Nephron progenitor cell (in vitro differentiated cells): ENCODE data around the gene P4HA3.

Source experiments
- DNase-seq: peaks from one replicate; pipeline ENCODE4 v3.0.0; 2021
- H3K27ac Mint-ChIP-seq: 2 replicates; pipeline ENCODE4 v1.8.0; 2021; ENCODE audit warnings: mild to moderate bottlenecking, moderate library complexity, mixed read lengths
- H3K27me3 Mint-ChIP-seq: 2 replicates; pipeline ENCODE4 v1.8.0; 2021; ENCODE audit warnings: mild to moderate bottlenecking, low read depth, mixed read lengths; ENCODE audit not compliant: poor library complexity
- H3K36me3 Mint-ChIP-seq: 2 replicates; pipeline ENCODE4 v1.8.0; 2021; ENCODE audit warnings: low read depth, mixed read lengths
- H3K4me1 Mint-ChIP-seq: 2 replicates; pipeline ENCODE4 v1.8.0; 2021; ENCODE audit warnings: mixed read lengths
- H3K4me3 Mint-ChIP-seq: 2 replicates; pipeline ENCODE4 v1.8.0; 2021; ENCODE audit warnings: mild to moderate bottlenecking, moderate library complexity, mixed read lengths
- H3K9me3 Mint-ChIP-seq: 2 replicates; pipeline ENCODE4 v1.8.0; 2021; ENCODE audit warnings: mild to moderate bottlenecking, moderate library complexity, mixed read lengths
- CTCF ChIP-seq: fragments of 200-600 bp; sonication (generic); IDR thresholded peaks from 2 replicates; pipeline ENCODE4 v1.5.0; 2021; ENCODE audit warnings: antibody characterized with exemption

The P4HA3 gene

GRCh38 chr11:74269161-74269811, 42.2 kb downstream of the P4HA3 start:
- H3K27me3 Mint-ChIP-seq = peaks cover 15% of the 10 kb centered on the region
- H3K4me3 Mint-ChIP-seq = no peak overlapping the region
- no peak for DNase-seq
- H3K27ac Mint-ChIP-seq = no peak overlapping the region
- no peaks in the 10 kb centered on the region for H3K9me3 Mint-ChIP-seq
- no peaks in the 10 kb centered on the region for H3K36me3 Mint-ChIP-seq
- peaks cover 11% of the 10 kb centered on the region for H3K4me1 Mint-ChIP-seq
- no peak for TF ChIP-seq CTCF

- DNase-seq = no peak
- Mint-ChIP-seq H3K4me1 (peaks cover 11% of the 10 kb centered on the region), H3K27ac (no peak overlapping the region), H3K27me3 (peaks cover 15% of the 10 kb centered on the region), H3K4me3 (no peak overlapping the region), H3K9me3 (no peaks in the 10 kb centered on the region), H3K36me3 (no peaks in the 10 kb centered on the region)
- TF ChIP-seq CTCF = no peak
These were observed 43.0 kb downstream of the P4HA3 start for GRCh38 chr11:74268456-74268855.

GRCh38 chr11:74267014-74267413, 44.4 kb downstream of the P4HA3 start:
- peaks cover 20% of the 10 kb centered on the region for H3K27me3 Mint-ChIP-seq
- peaks cover 11% of the 10 kb centered on the region for H3K4me1 Mint-ChIP-seq
- no peaks in the 10 kb centered on the region for H3K9me3 Mint-ChIP-seq
- peak; percentile 12 for DNase-seq
- H3K27ac Mint-ChIP-seq = no peak overlapping the region
- no peaks in the 10 kb centered on the region for H3K36me3 Mint-ChIP-seq
- no peak overlapping the region for H3K4me3 Mint-ChIP-seq
- no peak for TF ChIP-seq CTCF

- peaks cover 18% of the 10 kb centered on the region for H3K27me3 Mint-ChIP-seq
- no peak for TF ChIP-seq CTCF
- no peaks in the 10 kb centered on the region for H3K36me3 Mint-ChIP-seq
- H3K4me3 Mint-ChIP-seq = no peak overlapping the region
- DNase-seq = no peak
- H3K9me3 Mint-ChIP-seq = no peaks in the 10 kb centered on the region
- peaks cover 11% of the 10 kb centered on the region for H3K4me1 Mint-ChIP-seq
- no peak overlapping the region for H3K27ac Mint-ChIP-seq
These were observed 46.2 kb downstream of the P4HA3 start for GRCh38 chr11:74265256-74265655.

GRCh38 chr11:74262725-74263124, 48.7 kb downstream of the P4HA3 start:
- DNase-seq = no peak
- Mint-ChIP-seq H3K4me1 (peaks cover 18% of the 10 kb centered on the region), H3K27ac (no peak overlapping the region), H3K4me3 (no peak overlapping the region), H3K9me3 (no peaks in the 10 kb centered on the region), H3K27me3 (peaks cover 14% of the 10 kb centered on the region), H3K36me3 (no peaks in the 10 kb centered on the region)
- TF ChIP-seq CTCF = no peak

GRCh38 chr11:74257959-74258553, 53.4 kb downstream of the P4HA3 start:
- no peak for DNase-seq
- peaks cover 14% of the 10 kb centered on the region for H3K4me1 Mint-ChIP-seq
- H3K36me3 Mint-ChIP-seq = peaks cover 19% of the 10 kb centered on the region
- no peak for TF ChIP-seq CTCF
- peak overlapping the region; percentile 88 for H3K27ac Mint-ChIP-seq
- no peak overlapping the region for H3K4me3 Mint-ChIP-seq
- H3K27me3 Mint-ChIP-seq = peaks cover 11% of the 10 kb centered on the region
- no peaks in the 10 kb centered on the region for H3K9me3 Mint-ChIP-seq
